WI38 (cell line): Measurements from ENCODE around the gene AREG.

Source experiments
- H3K4me3 ChIP-seq: 2 replicates; pipeline ENCODE4 v1.5.1; 2011; ENCODE audit warnings: low read depth, mild to moderate bottlenecking, control low read depth, low read length
- CTCF ChIP-seq: IDR thresholded peaks from 2 replicates; pipeline ENCODE4 v1.5.1; 2012; ENCODE audit warnings: low read depth, mild to moderate bottlenecking, control low read depth, low read length

AREG gene

DNA sequence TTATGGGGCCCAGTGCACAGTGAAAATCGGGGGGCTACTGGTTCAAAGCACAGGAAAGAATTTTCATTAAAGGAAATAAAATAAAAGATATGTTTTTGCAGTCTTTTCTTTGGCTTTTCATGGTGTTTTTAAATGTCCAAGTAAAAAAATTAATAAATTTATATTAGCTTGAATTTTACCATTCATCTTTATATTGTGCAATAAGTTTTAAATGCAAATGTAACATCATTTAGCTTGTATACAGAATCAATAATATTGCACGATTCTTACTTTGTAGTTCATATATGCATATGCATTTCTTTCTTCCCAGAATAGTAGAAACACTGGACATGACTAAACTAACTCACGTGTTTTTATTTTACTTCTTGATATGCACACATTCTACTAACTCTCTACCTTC, 31.0 kb downstream of the AREG start:
- H3K4me3 ChIP-seq = no peak overlapping the region
- TF ChIP-seq CTCF = no peak

DNA sequence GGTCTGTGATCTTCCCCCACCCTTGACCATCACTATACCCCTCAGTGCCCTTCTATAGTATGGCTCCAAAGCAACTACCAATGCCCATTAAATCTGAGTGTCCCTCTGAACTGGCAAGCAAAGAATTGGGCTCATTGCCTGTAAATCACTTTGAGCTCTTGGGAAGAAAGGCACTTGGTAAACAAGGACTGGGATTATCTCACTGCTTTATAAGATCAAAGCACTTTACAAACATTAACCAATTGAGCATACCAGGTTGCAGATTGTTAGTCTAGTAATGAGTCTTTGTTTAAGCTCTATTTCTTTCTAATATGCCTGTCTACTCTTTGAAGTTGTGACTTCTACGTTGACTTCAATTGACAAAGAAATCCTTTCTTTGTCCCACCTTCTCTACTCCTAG, 34.1 kb downstream of the AREG start:
- H3K4me3 ChIP-seq = no peak overlapping the region
- no peak for TF ChIP-seq CTCF

- H3K4me3 ChIP-seq = no peak overlapping the region
These were observed 35.3 kb downstream of the AREG start for GRCh38 chr4:74480267-74480666.

DNA sequence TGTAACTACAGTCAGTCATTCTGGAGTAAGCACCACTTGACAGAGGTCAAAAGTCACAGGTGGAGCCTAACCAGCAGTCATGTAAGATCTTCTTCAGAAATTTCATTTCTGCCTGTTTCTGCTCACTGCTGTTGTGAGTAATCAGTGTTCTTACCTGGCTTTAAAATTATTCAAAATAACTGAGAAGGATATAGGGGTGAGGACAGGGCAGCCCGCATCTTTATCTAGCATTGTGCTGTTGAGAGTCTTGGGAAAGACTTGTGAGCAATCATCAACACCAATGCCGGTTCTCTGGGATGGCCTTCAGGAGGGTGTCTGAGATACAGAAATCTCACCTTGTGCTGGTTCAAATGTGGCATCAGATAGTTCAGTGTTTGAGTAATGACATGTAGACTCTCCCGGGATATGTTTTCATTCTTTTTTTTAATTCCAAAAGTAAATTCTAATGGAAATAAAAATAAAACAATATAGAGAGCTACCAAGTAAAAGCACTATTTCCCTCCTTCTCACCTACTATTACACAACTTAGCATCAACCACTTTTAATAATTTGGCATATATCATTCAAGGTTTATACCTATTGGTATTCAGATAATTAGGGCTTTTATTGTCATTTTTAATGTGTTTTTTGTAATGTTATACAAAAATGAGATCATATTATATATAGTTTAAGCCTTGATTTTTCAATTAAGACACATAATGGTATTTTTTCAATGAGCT, 37.1 kb downstream of the AREG start:
- TF ChIP-seq CTCF = no peak

More at GRCh38 chr4:74480267-74480666, 35.3 kb downstream of the AREG start:
- no peak for TF ChIP-seq CTCF

GRCh38 chr4:74483226-74483911, 38.4 kb downstream of the AREG start:
- no peak overlapping the region for H3K4me3 ChIP-seq
- TF ChIP-seq CTCF = no peak

More for the DNA sequence above, 37.1 kb downstream of the AREG start:
- H3K4me3 ChIP-seq = no peak overlapping the region

GRCh38 chr4:74486905-74487304, 42.0 kb downstream of the AREG start:
- H3K4me3 ChIP-seq = no peak overlapping the region
- TF ChIP-seq CTCF = no peak

- H3K4me3 ChIP-seq = no peak overlapping the region
- TF ChIP-seq CTCF = no peak
These were observed 42.8 kb downstream of the AREG start for GRCh38 chr4:74487771-74488170.
